ENCODE results near the gene SMOC2. TPM values are rescaled to one million over a fixed set of nuclear protein-coding genes. Genes with fewer than 3 reads are reported as not detected.
A peak's percentile ranks its signal among the peaks of the same experiment; 100 is the strongest.

SMOC2 gene
- total and polyA plus RNA-seq, 12 donors: 3.0 to 32.0 (median 10.5) TPM

GRCh38 chr6:168658059-168658458, 217.1 kb downstream of the SMOC2 start:
- Histone ChIP-seq H3K27me3 (no peaks in the 10 kb centered on the region), H3K27ac (no peak overlapping the region), H3K9me3 (replicated peaks in 1 of 3) (no peaks in the 10 kb centered on the region), H3K4me3 (no peak overlapping the region), H3K4me1 (replicated peaks in 1 of 2) (no peaks in the 10 kb centered on the region), H3K36me3 (replicated peaks in 1 of 2) (no peaks in the 10 kb centered on the region)
- no peak for TF ChIP-seq POLR2A (IDR thresholded peaks at IDR 0.05)
- TF ChIP-seq, protein P1, sequence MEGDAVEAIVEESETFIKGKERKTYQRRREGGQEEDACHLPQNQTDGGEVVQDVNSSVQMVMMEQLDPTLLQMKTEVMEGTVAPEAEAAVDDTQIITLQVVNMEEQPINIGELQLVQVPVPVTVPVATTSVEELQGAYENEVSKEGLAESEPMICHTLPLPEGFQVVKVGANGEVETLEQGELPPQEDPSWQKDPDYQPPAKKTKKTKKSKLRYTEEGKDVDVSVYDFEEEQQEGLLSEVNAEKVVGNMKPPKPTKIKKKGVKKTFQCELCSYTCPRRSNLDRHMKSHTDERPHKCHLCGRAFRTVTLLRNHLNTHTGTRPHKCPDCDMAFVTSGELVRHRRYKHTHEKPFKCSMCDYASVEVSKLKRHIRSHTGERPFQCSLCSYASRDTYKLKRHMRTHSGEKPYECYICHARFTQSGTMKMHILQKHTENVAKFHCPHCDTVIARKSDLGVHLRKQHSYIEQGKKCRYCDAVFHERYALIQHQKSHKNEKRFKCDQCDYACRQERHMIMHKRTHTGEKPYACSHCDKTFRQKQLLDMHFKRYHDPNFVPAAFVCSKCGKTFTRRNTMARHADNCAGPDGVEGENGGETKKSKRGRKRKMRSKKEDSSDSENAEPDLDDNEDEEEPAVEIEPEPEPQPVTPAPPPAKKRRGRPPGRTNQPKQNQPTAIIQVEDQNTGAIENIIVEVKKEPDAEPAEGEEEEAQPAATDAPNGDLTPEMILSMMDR (IDR thresholded peaks at IDR 0.05): no peak
- WGBS, 4 donors: 90 to 100% (median 94%) methylated on average over 1 of the region's 1 CpG
- intact Hi-C loops (cut with DNase I): no loop called here
- peak in 1 of 7 donors; percentile 36 for DNase-seq

DNA sequence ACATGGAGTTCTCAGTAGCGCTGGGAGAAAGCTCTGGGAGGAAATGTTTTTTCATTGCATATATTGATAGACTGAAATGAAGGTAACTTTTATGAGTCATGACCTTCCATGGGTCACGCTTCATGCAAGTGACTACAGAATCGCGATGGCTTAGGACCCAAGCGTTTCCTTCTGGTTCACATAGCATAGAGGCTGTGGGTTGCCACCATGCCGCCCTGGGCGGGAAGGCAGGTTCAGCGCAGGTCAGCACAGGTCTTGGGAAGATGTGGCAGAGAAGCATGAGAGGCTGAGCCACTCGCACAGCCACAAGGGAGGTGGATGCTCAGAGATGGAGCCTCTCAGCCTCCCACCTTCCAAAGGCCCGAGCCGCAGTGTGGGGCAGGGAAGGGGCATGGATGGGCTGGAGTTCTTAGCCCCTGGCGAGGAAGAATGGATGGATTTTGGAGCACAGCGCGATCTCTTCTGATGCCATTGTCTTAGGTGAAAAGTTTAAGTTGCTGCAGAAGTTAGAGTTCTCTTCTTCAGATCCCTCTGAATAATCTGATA, 219.5 kb downstream of the SMOC2 start:
- Histone ChIP-seq H3K9me3 (replicated peaks in 1 of 3) (no peaks in the 10 kb centered on the region), H3K4me3 (no peak overlapping the region), H3K27me3 (no peaks in the 10 kb centered on the region), H3K27ac (no peak overlapping the region), H3K4me1 (replicated peaks in 1 of 2) (no peaks in the 10 kb centered on the region), H3K36me3 (replicated peaks in 1 of 2) (no peaks in the 10 kb centered on the region)
- WGBS, 4 donors: 89 to 94% (median 91%) methylated on average over 13 to 14 of the region's 14 CpGs
- DNase-seq: peak in 1 of 7 donors; percentile 17
- TF ChIP-seq, protein P1 (IDR thresholded peaks at IDR 0.05): no peak
- no peak for TF ChIP-seq POLR2A (IDR thresholded peaks at IDR 0.05)
- intact Hi-C loops (cut with DNase I): no loop called here

DNA sequence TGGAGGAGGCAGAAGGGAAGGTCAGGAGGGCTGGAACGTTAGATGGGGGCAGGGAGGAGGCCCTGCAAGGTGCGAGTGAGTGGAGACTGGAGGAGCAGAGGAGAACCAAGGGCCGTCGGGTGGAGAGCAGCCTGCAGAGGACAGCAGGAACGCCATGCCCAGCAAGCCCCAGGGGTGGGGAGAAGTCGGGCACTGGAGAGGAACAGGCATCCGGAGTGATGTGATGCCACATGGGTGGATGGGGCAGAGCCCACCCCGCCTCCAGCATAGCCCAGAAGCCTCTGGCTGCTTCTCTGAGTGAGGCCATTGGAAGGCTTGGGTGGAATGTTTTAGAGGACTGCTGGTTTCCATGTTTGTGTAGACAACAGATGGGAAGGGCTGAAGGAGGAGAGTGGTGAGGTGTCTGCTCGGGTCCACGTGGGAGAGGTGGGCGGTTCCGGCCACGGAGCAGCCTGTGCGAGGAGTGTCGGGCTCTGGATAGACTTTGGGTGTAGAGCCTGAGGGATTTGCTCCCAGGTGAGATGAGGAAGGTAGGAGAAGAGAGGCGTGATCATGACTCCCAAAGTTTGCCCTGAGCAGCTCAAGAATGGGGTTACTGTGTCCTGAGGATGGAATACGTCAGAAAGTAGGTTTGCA, 221.4 kb downstream of the SMOC2 start:
- no peak overlapping the region for H3K4me3 ChIP-seq
- peak in 1 of 7 donors; percentile 21 for DNase-seq
- WGBS, 4 donors: 80 to 91% (median 84%) methylated on average over 17 of the region's 17 CpGs
- H3K9me3 ChIP-seq (replicated peaks in 1 of 3): no peaks in the 10 kb centered on the region
- no peak overlapping the region for H3K27ac ChIP-seq
- no peaks in the 10 kb centered on the region for H3K36me3 ChIP-seq (replicated peaks in 1 of 2)
- TF ChIP-seq, protein P1 (IDR thresholded peaks at IDR 0.05): no peak
- TF ChIP-seq POLR2A (IDR thresholded peaks at IDR 0.05): no peak
- no peaks in the 10 kb centered on the region for H3K4me1 ChIP-seq (replicated peaks in 1 of 2)
- H3K27me3 ChIP-seq: no peaks in the 10 kb centered on the region
- intact Hi-C loops (cut with DNase I): no loop called here

DNA sequence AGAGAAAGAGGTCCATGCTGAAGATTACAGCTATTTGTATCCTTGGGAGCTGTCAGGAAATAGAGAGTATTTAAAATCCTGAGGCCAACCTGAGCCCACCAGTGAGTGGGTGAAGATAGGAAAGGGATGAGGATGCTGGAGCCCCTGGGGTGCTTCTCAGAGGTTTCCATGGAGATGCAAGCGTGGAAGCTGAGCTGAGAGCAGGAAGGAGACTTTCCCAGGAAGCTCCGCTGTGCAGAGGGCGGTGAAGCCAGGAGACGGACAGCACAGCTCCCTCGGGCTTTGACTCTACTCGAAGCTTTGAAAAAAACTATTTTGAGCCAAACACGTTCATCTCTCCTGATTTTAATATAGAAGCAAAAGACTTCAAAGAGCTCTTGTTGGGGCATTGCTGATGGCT, 222.1 kb downstream of the SMOC2 start:
- intact Hi-C loops (cut with DNase I): no loop called here
- Histone ChIP-seq H3K27ac (no peak overlapping the region), H3K27me3 (no peaks in the 10 kb centered on the region), H3K9me3 (replicated peaks in 1 of 3) (no peaks in the 10 kb centered on the region), H3K4me3 (no peak overlapping the region), H3K36me3 (replicated peaks in 1 of 2) (no peaks in the 10 kb centered on the region), H3K4me1 (replicated peaks in 1 of 2) (no peaks in the 10 kb centered on the region)
- TF ChIP-seq POLR2A (IDR thresholded peaks at IDR 0.05): no peak
- TF ChIP-seq, protein P1 (IDR thresholded peaks at IDR 0.05): no peak
- 58 to 67% (median 61%) methylated on average over 7 of the region's 7 CpGs for WGBS, 4 donors
- peak in 1 of 7 donors; percentile 4 for DNase-seq
